Choroid plexus epithelial cell (primary cell): ENCODE measurements around the gene AHCYL1.
A peak's percentile ranks its signal among the peaks of the same experiment; 100 is the strongest.

ENCODE experiments used
- DNase-seq: peaks from one replicate; pipeline ENCODE4 v3.0.0-alpha.2; 2010; ENCODE audit warnings: low read depth
- H3K4me3 ChIP-seq: 2 replicates; pipeline ENCODE4 v1.5.1; 2011; ENCODE audit warnings: low read depth, mild to moderate bottlenecking, control low read depth, low read length, moderate library complexity
- TF ChIP-seq, protein P1 (sequence below): conservative IDR thresholded peaks from 2 replicates; pipeline ENCODE4 v1.5.1; 2011; ENCODE audit warnings: low read depth, mild to moderate bottlenecking, control low read depth, inconsistent platforms, low read length, moderate library complexity

Gene AHCYL1

DNA sequence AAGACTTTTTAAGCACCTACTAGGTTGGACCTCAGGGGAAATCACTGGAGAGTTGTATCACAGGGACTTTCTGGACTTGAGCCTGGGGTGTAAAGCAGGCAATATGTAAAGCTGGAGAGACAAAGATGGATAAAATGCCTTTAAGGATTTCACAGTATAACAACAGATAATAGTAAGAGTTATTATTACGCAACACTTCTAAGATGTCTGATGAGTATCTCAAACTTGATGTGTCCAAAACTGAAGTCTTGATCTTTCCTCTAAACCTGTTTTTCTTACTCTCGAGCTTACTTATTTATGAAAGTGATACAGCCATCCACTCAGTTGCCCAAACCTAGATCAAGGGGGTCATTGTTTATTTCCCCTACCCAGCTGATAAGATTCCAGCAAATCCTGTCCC is 47.8 kb downstream of the AHCYL1 start:
- H3K4me3 ChIP-seq: no peak overlapping the region
- DNase-seq: no peak
- TF ChIP-seq, protein P1, sequence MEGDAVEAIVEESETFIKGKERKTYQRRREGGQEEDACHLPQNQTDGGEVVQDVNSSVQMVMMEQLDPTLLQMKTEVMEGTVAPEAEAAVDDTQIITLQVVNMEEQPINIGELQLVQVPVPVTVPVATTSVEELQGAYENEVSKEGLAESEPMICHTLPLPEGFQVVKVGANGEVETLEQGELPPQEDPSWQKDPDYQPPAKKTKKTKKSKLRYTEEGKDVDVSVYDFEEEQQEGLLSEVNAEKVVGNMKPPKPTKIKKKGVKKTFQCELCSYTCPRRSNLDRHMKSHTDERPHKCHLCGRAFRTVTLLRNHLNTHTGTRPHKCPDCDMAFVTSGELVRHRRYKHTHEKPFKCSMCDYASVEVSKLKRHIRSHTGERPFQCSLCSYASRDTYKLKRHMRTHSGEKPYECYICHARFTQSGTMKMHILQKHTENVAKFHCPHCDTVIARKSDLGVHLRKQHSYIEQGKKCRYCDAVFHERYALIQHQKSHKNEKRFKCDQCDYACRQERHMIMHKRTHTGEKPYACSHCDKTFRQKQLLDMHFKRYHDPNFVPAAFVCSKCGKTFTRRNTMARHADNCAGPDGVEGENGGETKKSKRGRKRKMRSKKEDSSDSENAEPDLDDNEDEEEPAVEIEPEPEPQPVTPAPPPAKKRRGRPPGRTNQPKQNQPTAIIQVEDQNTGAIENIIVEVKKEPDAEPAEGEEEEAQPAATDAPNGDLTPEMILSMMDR: no peak

DNA sequence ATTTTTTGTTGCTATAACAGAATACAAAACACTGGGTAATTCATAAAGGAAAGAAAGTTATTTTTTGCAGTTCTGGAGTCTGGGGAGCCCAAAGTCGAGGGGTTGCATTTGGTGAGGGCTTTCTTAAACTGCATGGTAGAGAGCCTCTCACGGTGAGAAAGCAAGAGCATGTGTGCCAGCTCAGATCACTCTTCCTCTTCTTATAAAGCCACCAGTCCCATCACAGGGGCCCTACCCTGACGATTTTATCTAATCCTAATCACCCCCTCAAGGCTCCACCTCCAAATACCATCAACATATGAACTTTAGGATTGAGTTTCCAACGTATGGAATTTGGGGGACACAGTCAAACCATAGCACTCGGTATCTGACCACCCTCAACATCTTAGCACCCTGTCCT is 48.9 kb downstream of the AHCYL1 start:
- TF ChIP-seq, protein P1: no peak
- no peak overlapping the region for H3K4me3 ChIP-seq
- no peak for DNase-seq

DNA sequence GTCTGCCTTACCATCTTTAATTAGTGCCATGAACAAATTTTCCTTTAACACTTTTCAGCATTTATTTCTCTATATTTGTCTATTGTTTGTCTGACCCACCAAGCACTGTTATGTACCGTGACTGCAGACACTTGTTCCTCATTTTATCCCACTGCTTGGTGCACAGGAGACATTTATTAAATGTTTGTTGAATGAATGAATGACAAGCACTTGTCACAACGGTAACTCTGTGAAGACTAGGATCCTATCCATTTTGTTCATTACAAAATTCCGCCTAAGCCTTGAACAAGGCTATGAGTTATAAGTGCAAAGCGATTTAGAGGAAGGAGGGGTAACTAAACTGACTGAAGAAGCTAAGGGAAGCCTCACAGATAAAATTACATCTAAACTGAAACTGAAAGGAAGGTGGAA is 49.5 kb downstream of the AHCYL1 start:
- TF ChIP-seq, protein P1: no peak
- H3K4me3 ChIP-seq: peak overlapping the region; percentile 41
- DNase-seq: no peak

DNA sequence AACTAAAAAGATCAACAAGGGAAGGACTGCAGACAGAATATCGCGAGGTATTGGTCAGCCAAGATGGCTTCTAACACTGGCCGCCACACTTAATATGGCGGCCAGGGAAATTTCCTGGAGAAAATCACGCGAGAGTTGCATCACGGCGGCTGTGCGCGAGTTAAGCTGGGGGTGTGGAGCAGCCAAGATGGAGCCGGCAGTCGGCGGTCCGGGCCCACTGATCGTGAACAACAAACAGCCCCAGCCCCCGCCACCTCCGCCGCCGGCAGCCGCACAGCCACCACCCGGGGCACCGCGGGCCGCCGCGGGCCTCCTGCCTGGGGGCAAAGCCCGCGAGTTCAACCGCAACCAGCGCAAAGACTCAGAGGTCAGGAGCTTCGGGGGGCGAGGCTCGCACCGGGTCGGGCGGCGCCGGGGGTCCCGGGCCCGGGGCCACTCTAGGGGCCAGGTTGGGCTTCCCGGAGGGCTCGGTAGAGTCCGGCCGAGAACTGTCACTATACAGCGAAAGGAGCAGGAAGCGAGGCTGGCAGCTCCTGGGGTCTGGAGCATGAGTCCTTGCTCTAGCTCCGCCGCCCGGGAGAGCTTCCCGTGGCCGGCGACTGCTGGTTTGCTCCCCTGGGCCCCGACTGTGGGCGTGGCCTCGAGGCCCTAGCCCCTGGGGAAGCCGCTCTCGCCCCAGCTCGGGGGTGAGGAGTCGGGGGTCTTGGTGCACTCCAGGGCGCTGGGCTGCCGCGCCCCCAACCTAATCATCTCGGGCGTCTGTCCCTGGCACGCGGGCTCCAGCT is 50.1 kb downstream of the AHCYL1 start, which contains the start of gene STRIP1:
STRIP1 (plus strand) TSS at position 174 of the 785 bp plus-strand sequence; CDS start at position 188, 14 bp downstream.
- TF ChIP-seq, protein P1: no peak
- H3K4me3 ChIP-seq: peak within 1 kb of the TSS; percentile 82
- peak; percentile 98 for DNase-seq

DNA sequence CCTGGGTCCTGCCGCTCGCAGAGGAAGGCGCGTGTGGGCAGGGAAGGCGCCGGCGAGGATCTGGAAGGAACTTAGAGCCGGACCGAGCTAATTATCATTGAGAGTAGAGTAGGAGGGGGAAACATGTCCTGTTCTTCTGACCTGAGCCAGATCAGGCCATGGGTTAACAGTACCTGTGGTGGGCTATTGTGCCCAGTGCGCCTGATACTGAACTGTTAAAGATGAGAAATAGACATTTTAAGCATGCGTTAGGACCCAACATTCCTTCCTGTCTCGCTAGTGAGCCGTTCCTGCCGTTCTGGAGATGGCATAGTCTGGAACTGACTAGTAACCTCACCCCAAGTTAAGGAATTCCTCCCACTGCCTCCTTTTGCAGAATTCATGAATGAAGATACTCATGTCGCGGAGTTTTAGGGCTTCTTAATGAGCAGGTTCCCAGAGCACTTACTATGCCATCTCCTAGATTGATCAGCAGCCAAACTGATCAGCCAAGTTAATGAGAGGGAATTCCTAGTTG is 50.7 kb downstream of the AHCYL1 start:
- TF ChIP-seq, protein P1: no peak
- peak overlapping the region; percentile 82 for H3K4me3 ChIP-seq
- no peak for DNase-seq

DNA sequence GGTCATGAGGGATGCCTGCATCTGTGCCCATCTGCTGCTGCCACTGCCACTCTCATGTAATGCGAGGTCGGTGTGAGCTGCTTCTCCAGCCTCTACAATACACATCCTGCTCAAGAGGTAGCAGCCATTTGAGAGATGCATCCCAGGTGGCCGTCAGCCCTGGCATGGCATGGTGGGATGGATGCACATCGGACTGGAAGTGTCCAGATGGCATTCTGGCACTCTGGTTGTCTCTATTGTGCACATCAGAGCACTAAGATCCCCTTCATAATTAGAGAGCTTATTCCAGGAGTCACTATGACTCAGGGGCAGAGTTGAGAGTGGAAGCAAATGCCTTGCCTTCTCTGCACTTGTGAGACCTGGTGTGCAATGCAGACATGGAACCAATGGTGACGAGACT is 53.7 kb downstream of the AHCYL1 start:
- TF ChIP-seq, protein P1: no peak
- H3K4me3 ChIP-seq: no peak overlapping the region
- no peak for DNase-seq

DNA sequence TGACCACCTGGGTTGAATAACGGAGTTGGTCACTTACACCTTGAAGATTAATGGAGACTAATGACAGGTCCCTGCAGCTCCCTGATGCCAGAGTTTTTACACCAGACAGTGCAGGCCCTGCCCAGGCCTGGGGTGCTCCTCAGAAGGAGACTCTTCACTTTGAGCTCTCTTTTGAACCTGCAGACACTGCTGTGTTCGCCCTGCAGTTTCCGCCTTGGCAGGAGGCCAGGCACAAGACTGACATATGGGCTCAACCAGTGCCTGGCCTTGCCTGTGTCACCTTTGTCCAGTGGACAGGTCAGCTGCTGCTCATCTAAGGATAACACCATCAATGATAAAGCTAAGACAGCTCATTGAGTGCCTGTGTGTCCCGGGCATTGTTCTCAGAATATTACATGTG is 55.1 kb downstream of the AHCYL1 start:
- DNase-seq: no peak
- no peak overlapping the region for H3K4me3 ChIP-seq
- TF ChIP-seq, protein P1: no peak
